GM19239 (cell line): ENCODE data around the gene HMGXB3.

ENCODE experiments used
- DNase-seq: peaks from one replicate; pipeline ENCODE4 v3.0.0; 2011; ENCODE audit warnings: low spot score; ENCODE audit not compliant: insufficient read length
- FAIRE-seq: peaks from 2 replicates; lab custom pipeline; 2011; peaks lifted over from hg19 to GRCh38; lab: Jason Lieb, UNC

Gene HMGXB3

GRCh38 chr5:150065346-150065745 lies 64.8 kb downstream of the HMGXB3 start:
- DNase-seq (no peak), FAIRE-seq (no peak)

GRCh38 chr5:150065886-150066285 lies 65.3 kb downstream of the HMGXB3 start:
- no peak for DNase-seq
- FAIRE-seq, result no peak

GRCh38 chr5:150066436-150066835 lies 65.9 kb downstream of the HMGXB3 start:
- no peak for DNase-seq
- FAIRE-seq, result no peak

GRCh38 chr5:150066901-150067396 lies 66.4 kb downstream of the HMGXB3 start:
- FAIRE-seq (no peak), DNase-seq (no peak)

- DNase-seq (no peak), FAIRE-seq (peak; percentile 51)
Observed at GRCh38 chr5:150067405-150067960, 66.9 kb downstream of the HMGXB3 start.

GRCh38 chr5:150068071-150068470 lies 67.5 kb downstream of the HMGXB3 start:
- DNase-seq, result no peak
- FAIRE-seq, result no peak

- FAIRE-seq, result no peak
- DNase-seq, result no peak
Observed at GRCh38 chr5:150068472-150068871, 67.9 kb downstream of the HMGXB3 start.

GRCh38 chr5:150068961-150069645 lies 68.6 kb downstream of the HMGXB3 start:
- DNase-seq (no peak), FAIRE-seq (no peak)

- no peak for DNase-seq
- FAIRE-seq, result no peak
Observed at GRCh38 chr5:150069672-150070627, 69.4 kb downstream of the HMGXB3 start.

- DNase-seq (no peak), FAIRE-seq (no peak)
Observed at GRCh38 chr5:150070821-150071220, 70.3 kb downstream of the HMGXB3 start.

GRCh38 chr5:150073086-150073625 lies 72.6 kb downstream of the HMGXB3 start:
- no peak for FAIRE-seq

GRCh38 chr5:150073677-150074076 lies 73.1 kb downstream of the HMGXB3 start:
- DNase-seq, result no peak
- no peak for FAIRE-seq

More at GRCh38 chr5:150073086-150073625, 72.6 kb downstream of the HMGXB3 start:
- no peak for DNase-seq

GRCh38 chr5:150075233-150075632 lies 74.7 kb downstream of the HMGXB3 start:
- FAIRE-seq, result no peak
- DNase-seq, result no peak

- FAIRE-seq (no peak), DNase-seq (no peak)
Observed at GRCh38 chr5:150075806-150076205, 75.3 kb downstream of the HMGXB3 start.

- no peak for DNase-seq
Observed at GRCh38 chr5:150077060-150077459, 76.5 kb downstream of the HMGXB3 start.

GRCh38 chr5:150077996-150078801 lies 77.7 kb downstream of the HMGXB3 start:
- FAIRE-seq, result no peak
- no peak for DNase-seq

More at GRCh38 chr5:150077060-150077459, 76.5 kb downstream of the HMGXB3 start:
- no peak for FAIRE-seq

GRCh38 chr5:150078802-150079689 lies 78.5 kb downstream of the HMGXB3 start:
- DNase-seq, result no peak

GRCh38 chr5:150079909-150080461 lies 79.4 kb downstream of the HMGXB3 start:
- no peak for FAIRE-seq

More at GRCh38 chr5:150078802-150079689, 78.5 kb downstream of the HMGXB3 start:
- FAIRE-seq, result no peak

More at GRCh38 chr5:150079909-150080461, 79.4 kb downstream of the HMGXB3 start:
- DNase-seq, result no peak
